HEK293 (cell line): ENCODE data around the gene SYNE1.

ENCODE experiments used
- CTCF ChIA-PET: fragments of 350-600 bp; formaldehyde crosslinking; extraction: SDS; loops from one replicate; lab custom pipeline; 2021; ENCODE audit warnings: antibody characterized with exemption; lab: Yijun Ruan, JAX
- POLR2A ChIA-PET: fragments of 300-600 bp; formaldehyde crosslinking; extraction: SDS; loops from one replicate; lab custom pipeline; 2020; ENCODE audit warnings: antibody characterized with exemption, inconsistent platforms; lab: Yijun Ruan, JAX
- H3K27ac ChIP-seq: fragments of 200-500 bp; sonication (Bioruptor generic); 2 replicates; pipeline ENCODE4 v1.5.1; 2014; ENCODE audit warnings: low read depth, low read length, control low read depth, inconsistent platforms; ENCODE audit errors: extremely low read depth
- H3K36me3 ChIP-seq, 2 experiments: fragments of 200-500 bp in 1 of 2; sonication (Bioruptor generic) in 1 of 2; 1 replicate in 1 of 2; 2 replicates in 1 of 2; pipeline ENCODE4 v1.5.1; 2014 to 2017; ENCODE audit warnings: inconsistent platforms in 2 of 2, low read length in 2 of 2; ENCODE audit not compliant: control insufficient read depth in 2 of 2, insufficient read depth in 1 of 2
- H3K4me1 ChIP-seq: fragments of 200-500 bp; sonication (Bioruptor generic); 2 replicates; pipeline ENCODE4 v1.5.1; 2014; ENCODE audit warnings: mild to moderate bottlenecking, low read length, inconsistent platforms; ENCODE audit not compliant: control insufficient read depth, insufficient read depth
- H3K4me3 ChIP-seq: 2 replicates; pipeline ENCODE4 v1.5.1; 2011; ENCODE audit warnings: low read depth, mild to moderate bottlenecking, control low read depth, low read length, moderate library complexity
- H3K9me3 ChIP-seq: fragments of 200-500 bp; sonication (Bioruptor generic); 2 replicates; pipeline ENCODE4 v1.5.1; 2014; ENCODE audit warnings: low read depth, low read length, inconsistent platforms; ENCODE audit not compliant: control insufficient read depth, insufficient read depth
- AEBP2 ChIP-seq: fragments of 450-650 bp; formaldehyde crosslinking; IDR thresholded peaks from 2 replicates; pipeline ENCODE4 v1.5.1; 2016; ENCODE audit warnings: missing biosample characterization, missing genetic modification characterization, borderline replicate concordance
- KLF1 ChIP-seq: fragments of 450-650 bp; formaldehyde crosslinking; IDR thresholded peaks from 2 replicates; pipeline ENCODE4 v1.5.1; 2016; ENCODE audit warnings: missing biosample characterization, missing genetic modification characterization
- ZBTB17 ChIP-seq: fragments of 450-650 bp; formaldehyde crosslinking; IDR thresholded peaks from 2 replicates; pipeline ENCODE4 v1.5.1; 2016; ENCODE audit warnings: missing biosample characterization, missing genetic modification characterization
- ZBTB26 ChIP-seq: fragments of 450-650 bp; formaldehyde crosslinking; optimal IDR thresholded peaks from 2 replicates; pipeline ENCODE3; 2016; ENCODE audit warnings: missing biosample characterization, mild to moderate bottlenecking, missing genetic modification characterization
- ZNF133 ChIP-seq: fragments of 450-650 bp; formaldehyde crosslinking; IDR thresholded peaks from 2 replicates; pipeline ENCODE4 v1.5.1; 2016; ENCODE audit warnings: missing biosample characterization, missing genetic modification characterization
- ZNF169 ChIP-seq: fragments of 450-650 bp; formaldehyde crosslinking; IDR thresholded peaks from 2 replicates; pipeline ENCODE4 v1.5.1; 2016; ENCODE audit warnings: missing biosample characterization, missing genetic modification characterization
- ZNF292 ChIP-seq: fragments of 450-650 bp; formaldehyde crosslinking; IDR thresholded peaks from 2 replicates; pipeline ENCODE4 v1.5.1; 2016; ENCODE audit warnings: low read depth, missing biosample characterization, missing genetic modification characterization, borderline replicate concordance
- ZNF335 ChIP-seq: fragments of 450-650 bp; formaldehyde crosslinking; conservative IDR thresholded peaks from 2 replicates; pipeline ENCODE4 v1.5.1; 2016; ENCODE audit warnings: missing biosample characterization, missing genetic modification characterization
- ZNF341 ChIP-seq: fragments of 450-650 bp; formaldehyde crosslinking; IDR thresholded peaks from 2 replicates; pipeline ENCODE4; 2016; ENCODE audit warnings: low read depth, missing biosample characterization, missing genetic modification characterization
- ZNF394 ChIP-seq: fragments of 450-650 bp; formaldehyde crosslinking; IDR thresholded peaks from 2 replicates; pipeline ENCODE4 v1.5.1; 2016; ENCODE audit warnings: missing biosample characterization, missing genetic modification characterization, mild to moderate bottlenecking, moderate library complexity, borderline replicate concordance
- ZNF48 ChIP-seq: fragments of 450-650 bp; formaldehyde crosslinking; IDR thresholded peaks from 2 replicates; pipeline ENCODE4 v1.5.1; 2016; ENCODE audit warnings: missing biosample characterization, missing genetic modification characterization
- ZNF747 ChIP-seq: fragments of 450-650 bp; formaldehyde crosslinking; IDR thresholded peaks from 2 replicates; pipeline ENCODE4 v1.5.1; 2016; ENCODE audit warnings: missing biosample characterization, missing genetic modification characterization
- ZSCAN18 ChIP-seq: fragments of 450-650 bp; formaldehyde crosslinking; IDR thresholded peaks from 2 replicates; pipeline ENCODE4 v1.5.1; 2016; ENCODE audit warnings: missing biosample characterization, missing genetic modification characterization

Gene SYNE1

GRCh38 chr6:152271776-152272464, 365.2 kb downstream of the SYNE1 start (continued):
- TF ChIP-seq AEBP2 (tag by site-specific recombination): no peak
- no peak for TF ChIP-seq ZNF169
- TF ChIP-seq ZNF394 (tag by site-specific recombination): peak; percentile 58; the same call in 1 of the 2 replicates
- TF ChIP-seq ZNF133: no peak
- TF ChIP-seq ZNF747 (tag by site-specific recombination): no peak

- H3K36me3 ChIP-seq: peaks cover 0 to 4% of the 10 kb centered on the region in 2 experiments; a peak in 2 of 3 replicates
- ChIA-PET POLR2A (interaction anchor here (1.8 kb wide), 1 partner anchor 31 kb away, joined by 4 read pairs; no protein-coding TSS in a partner anchor), CTCF (interaction anchor here (0.5 to 6.1 kb wide), 7 partner anchors 10 to 602 kb away, joined by 3 to 28 read pairs (median 3); no protein-coding TSS in a partner anchor)
- H3K27ac ChIP-seq: no peak overlapping the region; the same call in 1 of the 2 replicates
- no peaks in the 10 kb centered on the region for H3K9me3 ChIP-seq
- TF ChIP-seq ZNF335 (peak; percentile 51; the same call in 1 of the 2 replicates), ZNF292 (no peak)
- H3K4me3 ChIP-seq: no peak overlapping the region
- peaks cover 20% of the 10 kb centered on the region for H3K4me1 ChIP-seq
Observed at GRCh38 chr6:152270301-152270925, 366.7 kb downstream of the SYNE1 start.

- Histone ChIP-seq H3K27ac (no peak overlapping the region), H3K9me3 (no peaks in the 10 kb centered on the region), H3K4me1 (peaks cover 20% of the 10 kb centered on the region)
- POLR2A ChIA-PET: interaction anchor here (1.8 kb wide), 1 partner anchor 33 kb away, joined by 4 read pairs; no protein-coding TSS in a partner anchor
- TF ChIP-seq ZBTB17 (tag by site-specific recombination) (no peak), ZNF341 (peak; percentile 43; the same call in 1 of the 2 replicates), ZSCAN18 (no peak), ZBTB26 (no peak), KLF1 (tag by site-specific recombination) (no peak), ZNF48 (tag by site-specific recombination) (no peak)
- TF ChIP-seq, all 188 proteins: peak for 1
- no peak overlapping the region for H3K4me3 ChIP-seq
- H3K36me3 ChIP-seq: peaks cover 0 to 7% of the 10 kb centered on the region in 2 experiments; a peak in 2 of 3 replicates
- CTCF ChIA-PET: interaction anchor here (0.6 to 1.4 kb wide), 15 partner anchors 24 to 1451 kb away, joined by 3 to 7 read pairs (median 3); no protein-coding TSS in a partner anchor
Observed at GRCh38 chr6:152268846-152269442, 368.2 kb downstream of the SYNE1 start.
